Stimulated activated CD4-positive, alpha-beta T cell treated with anti-CD3 and anti-CD28 coated beads, Interleukin-1b, Interleukin-23, amount 100 ng/mL, for 1 hour (primary cell): ENCODE data around the gene FCHSD1.

Source experiments
- DNase-seq, 2 donors: peaks; one replicate each; pipeline ENCODE4 v3.0.0-alpha.2; 2020; ENCODE audit warnings: low read depth in 2 of 2

FCHSD1 gene

DNA sequence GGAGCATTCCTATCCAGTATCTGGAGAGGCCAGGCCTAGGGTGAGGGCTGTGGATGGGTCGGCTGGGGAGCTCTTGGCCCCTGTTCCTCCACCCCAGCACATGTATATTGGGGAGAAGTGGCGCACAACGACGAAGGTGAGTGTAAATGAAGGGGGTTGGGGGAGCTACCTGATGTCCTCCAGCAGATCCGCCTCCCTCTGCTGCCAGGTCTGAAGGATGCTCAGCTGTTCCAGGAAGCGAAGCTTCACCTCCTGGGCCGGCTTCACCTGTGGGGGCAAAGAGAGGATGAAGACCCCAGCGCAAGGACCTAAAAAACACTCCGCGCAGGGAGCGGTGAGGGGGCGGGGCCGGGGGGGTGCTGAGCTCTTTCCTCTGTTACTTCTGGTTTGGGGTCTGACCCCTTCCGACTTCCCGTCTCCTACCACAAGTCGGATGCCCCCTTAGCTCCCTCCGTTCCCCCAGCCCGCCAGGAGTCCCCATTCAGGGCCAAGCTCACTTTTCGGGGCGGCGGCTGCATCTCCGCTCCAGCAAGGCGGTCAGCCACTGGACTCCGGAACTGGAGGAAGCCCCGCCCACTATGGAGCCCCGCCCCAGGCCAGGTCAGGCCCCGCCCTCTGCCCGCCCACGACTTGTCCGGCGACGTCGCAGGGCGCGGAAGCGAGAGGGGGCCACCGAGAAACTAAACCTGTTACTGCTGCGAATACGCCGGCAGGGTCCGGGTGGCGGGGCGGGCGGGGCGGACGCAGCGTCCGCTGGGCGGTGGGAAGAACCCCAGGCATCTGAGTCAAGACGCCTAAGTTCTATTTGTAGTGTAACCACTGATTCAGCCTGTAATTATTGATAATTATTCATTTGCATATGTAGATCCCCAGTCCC, at the start of gene FCHSD1:
Gene FCHSD1, minus strand, starts transcription at position 568 of the 877 bp plus-strand sequence. Its CDS starts 50 bp downstream, at position 518.
- peak; percentile 62 for DNase-seq

DNA sequence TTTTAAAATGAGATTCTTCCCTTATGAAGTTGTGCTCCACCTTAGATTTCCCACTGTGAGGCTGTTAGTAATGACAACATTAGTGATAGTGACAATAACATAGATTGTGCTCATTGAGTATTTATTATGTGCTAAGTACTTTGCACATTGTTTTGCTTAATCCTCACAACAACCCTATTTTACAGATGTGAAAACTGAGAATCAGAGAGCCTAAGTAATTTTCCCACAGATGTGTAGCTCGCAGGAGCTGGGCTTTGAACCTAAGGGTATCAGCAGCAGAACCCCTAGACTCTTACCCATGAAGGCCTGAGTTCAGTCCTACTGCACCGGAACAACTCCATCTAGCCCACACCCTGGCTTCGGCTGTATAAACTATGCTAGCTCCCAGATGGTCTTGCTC, 46.4 kb upstream of the FCHSD1 start:
- DNase-seq: no peak

DNA sequence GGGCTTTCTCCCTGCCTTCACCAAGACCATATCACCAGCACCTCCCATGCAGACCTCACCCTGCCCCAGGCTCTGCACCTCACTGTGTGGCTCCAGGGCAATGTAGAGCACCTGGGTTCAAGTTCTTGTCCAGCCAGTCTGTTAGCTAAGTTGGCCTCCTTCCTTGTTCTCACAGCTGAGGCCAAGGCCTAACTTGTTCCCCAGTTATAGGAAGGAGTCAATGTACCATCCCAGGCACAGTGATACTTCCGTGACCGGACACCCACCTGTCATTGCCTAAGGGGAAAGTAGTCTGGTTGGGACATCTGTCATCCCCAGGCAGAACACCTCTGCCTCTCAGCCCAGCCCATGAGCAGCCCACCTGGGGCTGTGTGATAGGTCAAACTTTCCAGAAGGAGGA, 45.2 kb upstream of the FCHSD1 start:
- no peak for DNase-seq

DNA sequence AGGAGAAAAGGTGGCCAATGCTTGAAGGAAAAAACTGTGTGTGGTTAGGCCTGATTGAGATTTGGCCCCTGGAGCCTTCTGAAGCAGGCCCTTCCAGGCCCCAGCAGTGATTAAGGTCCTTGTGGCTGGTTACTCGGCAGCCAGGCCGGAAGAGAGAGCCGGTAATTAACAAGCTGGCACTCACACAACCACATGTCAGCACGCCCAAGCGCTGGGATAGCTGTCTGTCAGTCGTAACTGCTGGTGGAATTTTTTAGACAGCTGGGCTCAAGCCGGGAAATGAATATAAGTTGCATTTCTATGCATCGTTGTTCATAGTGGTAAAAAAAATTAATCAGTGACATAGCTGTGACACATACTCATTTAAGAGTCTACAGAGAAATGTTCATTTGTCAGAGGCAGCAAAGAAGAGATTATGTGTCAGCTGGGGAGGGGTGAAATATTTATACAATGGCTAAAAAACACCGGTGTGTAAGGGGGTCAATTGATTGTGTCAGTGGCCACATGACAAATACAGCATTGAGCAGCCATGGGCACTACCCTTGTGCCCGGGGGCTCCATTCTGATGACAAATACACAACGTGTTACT, 44.5 kb upstream of the FCHSD1 start:
- no peak for DNase-seq

DNA sequence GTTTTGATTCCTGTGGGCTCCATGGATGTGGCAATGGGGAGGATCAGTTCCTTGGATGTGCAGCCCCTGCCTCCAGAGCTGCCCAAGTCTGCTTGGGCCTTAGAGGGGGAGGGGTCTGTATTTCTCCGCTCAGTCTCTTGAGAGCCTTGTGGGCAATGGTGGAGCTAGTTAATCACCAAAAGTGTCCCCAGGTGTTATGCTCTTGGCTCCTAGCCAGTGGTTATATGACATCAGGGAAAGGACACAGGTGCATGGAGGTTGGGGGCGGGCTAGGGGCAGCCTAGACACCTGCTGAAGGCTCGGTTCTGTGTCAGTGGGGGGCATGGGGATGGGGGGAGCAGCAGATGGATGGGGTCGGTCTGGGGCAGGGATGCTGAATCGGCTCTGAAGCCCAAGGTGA, 43.3 kb upstream of the FCHSD1 start:
- DNase-seq: no peak

DNA sequence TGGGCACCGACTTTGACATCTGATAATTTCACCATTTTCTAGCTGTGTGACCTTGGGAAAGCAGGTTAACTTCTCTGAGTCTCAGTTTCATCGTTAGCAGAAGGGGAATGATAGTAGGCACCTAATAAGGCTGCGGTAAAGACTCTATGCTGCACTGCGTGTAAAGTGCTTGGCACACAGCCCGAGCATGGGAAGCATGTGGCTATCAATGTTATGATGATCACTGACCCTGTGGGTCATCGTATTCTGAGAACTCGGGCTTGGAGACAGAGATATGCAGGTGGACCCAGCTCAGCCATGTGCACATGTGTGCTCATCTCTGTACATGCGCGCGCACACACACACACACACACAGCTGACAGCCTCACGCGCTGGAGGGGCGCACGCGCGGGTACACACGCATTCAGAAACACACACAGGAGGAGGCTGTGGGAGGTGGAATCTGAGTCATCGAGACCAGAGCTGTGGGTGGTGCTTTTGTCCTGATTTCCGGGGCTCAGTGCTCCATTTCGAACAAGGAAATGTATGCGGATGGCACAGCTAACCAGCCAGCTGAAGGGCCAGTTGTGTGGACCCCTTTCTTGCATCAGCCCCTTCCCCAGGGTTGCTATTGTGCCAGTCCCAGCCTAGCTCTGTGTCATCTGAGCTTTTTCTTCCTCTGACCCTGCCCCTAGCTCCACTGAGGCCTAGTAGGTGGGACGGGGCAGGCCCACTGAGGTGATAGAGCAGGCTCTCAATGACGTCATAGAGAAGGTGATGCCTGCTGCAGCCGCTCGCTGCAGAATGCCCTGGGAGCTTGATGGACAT, 41.9 kb upstream of the FCHSD1 start:
- DNase-seq: peak; percentile 38 to 42

DNA sequence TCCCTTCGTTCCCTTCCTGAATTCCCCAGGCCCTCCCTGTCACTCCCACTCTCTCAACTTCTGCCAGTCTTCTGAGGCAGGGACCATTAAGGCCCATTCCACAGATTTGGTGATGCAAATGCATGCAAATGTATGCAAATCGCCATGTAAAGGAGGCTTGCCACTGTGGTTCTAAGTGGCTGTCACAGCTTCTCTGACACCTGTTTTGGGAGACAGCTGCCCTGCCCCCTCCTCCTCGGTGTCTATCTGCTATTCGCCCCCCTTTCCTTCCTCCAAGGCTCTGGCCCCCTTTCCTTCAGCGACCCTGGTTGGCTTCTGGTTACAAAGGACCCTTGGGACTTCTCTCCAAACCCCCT, 41.3 kb upstream of the FCHSD1 start:
- DNase-seq: no peak

DNA sequence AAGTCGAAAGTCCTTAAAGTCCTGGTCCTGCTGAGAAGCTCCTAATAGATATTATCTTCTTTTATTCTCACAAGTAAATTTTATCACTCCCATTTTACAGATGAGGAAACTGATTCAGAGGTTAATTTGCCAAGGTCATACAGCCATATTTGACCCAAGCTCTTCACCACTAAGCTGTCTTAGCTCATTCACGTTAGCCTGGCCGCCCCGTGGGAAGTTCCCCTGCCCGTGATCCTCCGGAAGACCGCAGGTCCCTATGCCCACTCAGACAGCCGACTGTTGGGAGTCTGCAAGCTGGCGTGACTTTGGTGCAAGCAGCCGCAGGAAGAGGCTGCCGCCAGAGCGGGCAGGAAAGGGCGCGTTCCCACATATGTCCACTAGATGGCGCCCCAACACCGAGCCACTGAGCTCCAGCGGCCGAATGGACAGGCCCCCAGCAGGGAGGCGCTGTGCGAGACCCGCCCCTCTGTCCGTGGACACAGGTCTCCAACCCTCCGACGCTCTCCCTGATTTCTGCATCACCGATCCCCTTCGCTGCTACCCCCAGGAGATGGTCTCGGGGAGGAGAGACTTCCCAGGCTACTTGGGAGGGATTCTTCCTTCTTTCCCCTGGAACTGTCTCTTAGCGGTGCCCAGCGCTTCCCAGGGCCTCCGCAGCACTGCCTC, 40.8 kb upstream of the FCHSD1 start:
- peak; percentile 66 to 83 for DNase-seq

DNA sequence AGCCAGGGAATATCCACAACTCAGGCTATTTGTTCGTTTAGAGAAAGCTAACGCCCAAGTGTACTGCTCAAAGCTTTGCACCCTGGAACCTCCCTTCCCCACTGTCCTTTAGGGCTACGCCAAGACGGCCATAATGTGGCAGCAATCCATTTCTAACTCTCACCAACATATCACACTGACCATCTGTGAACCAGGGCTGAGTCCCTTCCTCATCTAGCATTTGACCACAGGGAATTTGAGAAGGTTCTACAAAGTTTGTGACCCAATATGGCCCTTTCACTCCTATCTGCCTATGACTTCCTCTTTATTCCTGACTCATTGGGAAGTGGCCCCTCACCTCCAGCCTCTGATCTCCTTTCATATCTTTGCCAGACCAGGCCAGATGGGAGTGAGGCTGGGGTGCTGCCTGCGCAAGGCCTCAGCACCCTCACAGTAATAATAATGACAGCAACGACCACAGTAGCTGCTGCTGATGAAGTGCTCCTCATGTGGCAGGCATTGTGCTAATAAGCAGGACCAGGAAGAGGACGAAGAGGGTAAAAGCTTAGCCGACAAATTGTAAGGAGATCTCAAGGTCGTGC, 40.2 kb upstream of the FCHSD1 start:
- no peak for DNase-seq

DNA sequence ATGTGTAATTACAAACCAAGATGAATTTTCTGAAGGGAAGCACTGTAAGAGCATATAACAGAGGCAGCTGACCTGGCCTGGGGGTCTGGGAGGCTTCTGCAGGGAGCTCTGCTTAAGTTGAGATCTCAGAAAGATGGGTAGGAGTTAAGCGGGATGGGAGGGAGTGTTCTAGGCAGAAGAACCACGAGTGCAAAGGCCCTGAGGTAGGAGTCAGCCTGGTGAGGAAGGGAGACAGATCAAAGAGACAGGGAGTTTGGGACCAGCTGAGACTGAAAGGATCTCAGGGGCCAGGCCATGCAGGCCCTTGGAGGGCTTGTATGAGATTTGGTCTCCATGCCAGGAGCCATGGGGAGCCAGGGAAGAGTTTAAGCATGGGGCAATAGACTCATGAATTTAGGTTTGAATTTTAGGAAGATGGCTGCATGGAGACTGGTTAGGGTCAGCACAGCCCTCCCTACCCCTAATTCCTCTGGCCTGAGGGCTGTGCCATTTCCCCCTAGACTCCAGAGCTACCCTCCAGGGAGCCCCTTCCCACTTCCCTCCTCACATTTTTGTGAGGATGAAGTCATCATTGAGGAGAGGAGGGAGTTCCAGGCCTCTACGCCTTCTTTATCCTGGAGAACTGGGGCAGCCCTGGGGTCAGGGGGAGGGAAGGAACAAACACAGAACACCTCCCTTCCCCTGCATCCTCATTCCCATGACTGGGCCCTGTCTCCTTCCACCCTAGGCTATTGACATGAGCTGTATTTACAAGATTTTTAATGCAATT, 35.6 kb upstream of the FCHSD1 start:
- DNase-seq: no peak

DNA sequence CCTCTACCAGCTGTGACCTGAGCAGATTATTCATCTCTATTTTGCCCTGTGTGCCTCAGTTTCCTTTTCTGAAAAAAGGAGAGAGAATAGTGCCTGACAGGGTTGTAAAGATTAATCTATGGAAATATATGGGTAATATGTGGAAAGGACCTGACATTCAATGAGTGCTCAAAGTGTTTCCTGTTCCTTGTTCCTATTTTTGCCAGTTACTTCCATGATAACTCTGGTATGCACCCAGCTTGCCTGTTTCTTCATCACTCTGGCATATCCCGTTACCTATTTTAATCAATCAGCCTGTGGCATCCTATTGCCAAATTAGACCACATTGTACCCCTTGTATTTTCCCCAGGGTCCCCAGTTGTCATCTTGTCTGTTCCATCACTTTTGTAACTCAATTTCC, 34.4 kb upstream of the FCHSD1 start:
- DNase-seq: no peak

DNA sequence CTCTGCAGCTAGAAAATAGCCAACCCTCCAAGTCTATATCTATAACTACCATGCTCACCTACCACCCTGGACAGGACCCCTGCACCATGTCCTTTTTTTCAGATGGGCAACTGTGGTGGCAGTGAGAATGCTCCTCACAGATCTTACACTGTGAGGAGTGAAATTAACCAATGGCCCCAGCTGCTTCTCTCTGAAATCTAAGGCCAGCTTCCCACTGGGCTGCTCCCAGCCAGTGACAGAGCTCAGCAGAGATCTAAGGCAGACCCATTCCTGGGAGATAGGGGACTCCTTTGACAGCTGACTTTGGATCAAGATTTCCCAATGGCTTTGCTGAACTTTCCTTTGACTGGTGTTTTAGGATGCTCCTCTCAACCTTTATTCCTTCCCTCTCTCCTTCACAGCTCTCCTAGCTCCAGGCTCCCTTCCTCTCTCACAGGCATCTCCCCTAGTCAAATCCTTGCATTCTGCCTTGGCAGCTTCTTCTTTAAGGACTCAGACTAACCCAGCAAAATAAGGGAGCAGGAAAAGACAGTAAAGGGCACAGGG, 32.5 kb upstream of the FCHSD1 start:
- no peak for DNase-seq

DNA sequence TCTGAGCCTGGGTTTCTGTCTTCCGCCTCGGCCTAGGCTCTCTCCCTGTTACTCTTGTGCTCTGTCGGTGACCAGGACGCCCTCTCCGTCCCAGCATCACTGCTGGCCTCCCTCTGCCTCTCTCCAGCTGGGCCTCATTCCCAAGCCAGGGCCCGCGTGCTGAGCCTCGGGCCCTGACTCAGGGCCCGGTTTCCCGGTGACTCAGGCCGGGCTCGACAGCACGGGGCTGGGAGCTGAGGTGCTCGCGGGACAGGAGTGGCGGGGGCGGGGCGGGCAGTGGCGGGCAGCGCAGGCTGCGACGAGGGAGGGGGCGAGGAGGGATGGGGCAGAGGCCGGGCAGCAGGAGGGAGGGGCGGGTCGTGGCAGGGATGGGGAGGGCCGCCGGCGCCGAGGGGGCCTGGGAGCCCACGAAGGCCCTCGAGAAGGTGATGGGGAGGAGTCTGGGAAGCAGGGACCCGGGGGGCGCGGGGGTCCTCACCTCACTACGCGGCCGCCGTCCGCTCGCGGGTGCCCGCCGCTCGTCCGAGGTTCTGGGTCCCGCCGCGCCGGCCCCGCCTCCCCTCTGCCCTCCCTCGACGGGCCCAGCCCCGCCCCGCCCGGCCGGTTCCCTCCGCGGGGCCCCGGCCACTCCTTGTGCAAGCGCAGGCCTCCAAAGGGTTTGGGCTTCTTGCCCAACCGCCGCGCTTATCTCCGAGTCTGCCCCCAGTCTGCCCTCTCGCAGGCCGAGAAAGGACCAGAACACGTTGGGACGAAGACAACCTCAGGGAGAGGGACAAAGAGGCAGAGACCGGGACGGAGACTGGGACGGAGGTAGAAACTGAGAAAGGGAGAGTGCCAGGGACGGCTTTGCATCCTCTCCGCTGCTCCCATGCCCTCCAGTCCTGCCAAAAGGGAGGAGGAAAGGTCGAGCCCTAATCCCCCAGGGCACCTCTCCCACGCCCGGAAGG, 30.8 kb upstream of the FCHSD1 start, which contains the start of gene ARAP3:
Gene ARAP3, minus strand, starts transcription at position 536 of the 947 bp plus-strand sequence. CDS start 1,744 bp downstream, outside the sequence.
- DNase-seq: no peak

DNA sequence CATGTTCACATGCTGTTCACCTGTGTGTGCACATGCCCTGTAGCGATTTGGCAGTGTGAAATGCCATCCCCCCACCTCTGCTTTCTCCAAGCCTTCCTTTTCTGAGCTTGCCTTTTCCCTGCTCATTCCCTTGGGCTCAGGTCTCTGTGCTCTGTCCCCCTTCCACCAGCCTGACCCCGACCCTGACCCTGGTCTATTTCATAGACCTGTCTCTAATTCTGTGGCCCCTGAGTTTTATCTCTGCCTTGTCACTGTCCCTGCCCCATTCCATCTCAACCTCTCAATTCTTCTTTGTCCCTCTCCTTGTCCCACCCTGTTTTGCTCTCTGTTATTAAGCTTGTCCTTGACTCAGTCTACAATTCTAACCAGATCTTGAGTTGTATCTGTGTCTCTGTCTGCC, 30.1 kb upstream of the FCHSD1 start:
- no peak for DNase-seq

DNA sequence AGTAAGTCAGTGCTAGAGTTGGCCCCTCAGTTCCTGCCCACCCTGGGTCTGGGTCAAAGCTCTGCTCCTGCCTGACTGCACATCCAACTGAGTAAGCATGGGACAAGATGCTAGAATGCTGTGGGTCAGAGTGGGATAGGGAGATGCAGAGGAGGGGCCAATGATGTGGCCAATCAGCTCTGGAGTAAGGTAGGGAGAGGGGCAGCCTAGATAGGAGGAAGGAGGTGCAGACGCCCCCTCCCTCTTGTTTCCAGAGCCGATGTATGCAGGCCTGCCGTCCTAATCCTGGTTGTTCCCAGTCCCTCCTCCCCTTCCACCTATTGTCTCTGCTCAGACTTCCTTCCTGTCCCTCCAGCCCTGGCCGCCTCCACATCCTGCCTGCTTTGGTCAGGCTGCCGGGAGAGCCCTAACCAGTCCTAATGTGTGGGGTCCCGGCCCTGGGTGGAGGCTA, 29.6 kb upstream of the FCHSD1 start:
- DNase-seq: no peak

DNA sequence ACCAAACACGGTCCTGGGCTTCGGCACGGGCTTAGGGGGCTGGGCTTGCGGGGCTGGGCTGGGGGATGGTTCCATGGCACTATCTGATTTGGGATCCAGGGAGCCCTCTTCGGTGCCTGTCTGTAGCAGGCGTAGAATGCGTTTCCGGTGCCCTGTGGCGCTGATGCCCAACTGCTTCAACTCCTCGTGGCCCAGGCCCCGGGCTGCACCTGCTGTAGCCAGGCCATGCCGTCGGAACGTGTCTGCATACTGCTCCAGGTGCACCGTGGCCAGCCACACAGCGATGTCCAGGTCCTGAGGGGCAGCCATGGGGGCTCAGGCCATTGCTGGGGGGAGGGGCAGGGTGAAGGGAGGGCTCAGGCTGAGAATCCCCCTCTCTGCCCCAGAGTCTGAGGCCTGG, 29.0 kb upstream of the FCHSD1 start:
- DNase-seq: no peak

DNA sequence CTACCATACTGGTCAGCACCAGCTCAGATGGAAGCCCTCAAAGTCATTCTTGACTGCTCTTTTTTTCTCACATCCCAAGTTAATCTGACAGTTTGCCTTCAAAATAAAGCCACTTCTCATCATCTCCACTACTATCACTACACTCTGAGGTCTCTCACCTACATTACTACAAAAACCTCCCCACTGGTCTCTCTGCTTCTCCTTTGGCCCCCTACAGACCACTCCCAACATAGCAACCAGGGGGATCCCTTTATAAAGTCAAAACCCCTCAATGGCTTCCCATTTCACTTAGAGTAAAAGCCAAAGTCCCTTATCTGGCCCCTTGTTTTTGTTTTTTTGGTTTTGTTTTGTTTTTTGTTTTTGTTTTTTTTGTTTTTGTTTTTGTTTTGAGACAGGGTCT, 26.2 kb upstream of the FCHSD1 start:
- no peak for DNase-seq

DNA sequence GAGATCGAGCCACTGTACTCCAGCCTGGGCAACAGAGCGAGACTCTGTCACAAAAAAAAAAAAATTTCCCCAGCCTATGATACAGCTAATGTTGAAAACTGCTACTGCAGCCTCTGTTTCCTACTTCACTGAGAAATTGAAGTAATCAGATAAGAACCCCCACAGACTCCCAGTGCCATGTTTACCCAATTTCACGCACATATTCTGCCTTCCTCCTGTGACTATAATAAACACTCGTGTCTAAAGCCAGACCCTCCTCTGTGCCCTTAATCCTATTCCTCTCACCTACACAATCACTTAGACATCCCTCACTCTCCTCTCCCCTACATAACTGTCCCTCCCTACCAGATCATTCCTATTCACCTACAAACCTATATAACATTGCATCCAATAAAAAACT, 24.5 kb upstream of the FCHSD1 start:
- no peak for DNase-seq

DNA sequence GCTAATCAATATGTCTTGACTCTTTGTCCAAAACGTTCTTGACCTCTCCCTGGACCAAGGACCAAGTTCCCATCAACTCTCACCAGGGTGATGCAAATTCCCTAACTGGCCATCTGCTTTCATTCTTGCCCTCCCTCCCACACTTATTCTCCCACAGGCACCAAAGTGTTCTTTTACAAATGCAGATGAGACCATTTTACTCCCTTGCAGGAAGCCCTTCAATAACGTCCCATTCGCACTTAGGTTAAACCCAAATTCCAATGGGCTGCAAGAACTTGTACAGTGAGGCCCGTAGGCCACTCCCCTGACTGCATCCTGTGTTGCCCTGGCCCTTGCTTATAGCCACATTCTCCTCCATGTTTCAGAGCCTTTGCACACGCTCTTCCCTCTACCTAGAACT, 23.5 kb upstream of the FCHSD1 start:
- no peak for DNase-seq
